8988T (cell line): ENCODE measurements around the gene WASHC2A.
"Not testable (repeated sequence)": the region's sequence is repeated elsewhere in the genome, so short reads cannot be mapped to it uniquely, and the experiment has no call there.

ENCODE experiments used
- DNase-seq: peaks from one replicate; pipeline ENCODE4 v3.0.0; 2011

WASHC2A gene

DNA sequence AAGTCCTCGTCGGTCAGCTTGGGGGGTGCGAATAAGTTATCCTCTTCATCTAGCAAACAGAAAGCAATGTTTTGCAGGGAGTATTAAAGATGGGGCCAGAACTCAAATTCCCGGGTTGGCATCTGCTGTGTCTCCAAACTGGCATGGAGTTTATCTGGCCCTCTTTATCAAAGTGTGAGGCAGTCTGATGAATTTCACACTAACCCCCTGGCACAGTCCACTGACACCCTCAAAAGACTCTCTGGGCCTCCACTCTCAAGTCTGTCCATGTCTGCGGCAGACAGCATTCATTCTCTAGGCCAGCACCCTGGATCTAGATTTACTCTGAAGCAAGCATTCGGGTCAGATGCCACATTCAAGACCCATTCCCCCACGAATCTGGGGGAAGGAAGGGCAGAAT lies 6.2 kb upstream of the WASHC2A start:
- not testable (repeated sequence) for DNase-seq

DNA sequence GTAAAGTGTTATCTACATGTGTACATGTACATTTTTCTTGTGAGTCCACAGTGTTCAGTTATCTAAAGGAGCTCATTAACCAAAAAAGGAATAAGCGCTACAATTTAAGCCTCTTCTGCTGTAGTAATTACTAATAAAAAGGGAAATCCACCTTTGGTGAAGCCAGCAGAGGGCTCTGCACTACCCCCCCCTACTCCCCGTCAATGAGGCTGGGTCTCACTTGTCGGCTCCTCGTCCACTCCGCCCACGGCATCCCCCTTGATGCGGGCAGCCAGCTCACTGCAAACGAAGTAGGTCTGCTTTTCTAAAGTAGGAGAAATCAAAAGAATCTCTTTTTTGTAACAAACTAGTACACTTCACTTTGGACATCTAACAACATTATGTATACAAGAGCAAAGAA lies 4.7 kb upstream of the WASHC2A start:
- no peak for DNase-seq

DNA sequence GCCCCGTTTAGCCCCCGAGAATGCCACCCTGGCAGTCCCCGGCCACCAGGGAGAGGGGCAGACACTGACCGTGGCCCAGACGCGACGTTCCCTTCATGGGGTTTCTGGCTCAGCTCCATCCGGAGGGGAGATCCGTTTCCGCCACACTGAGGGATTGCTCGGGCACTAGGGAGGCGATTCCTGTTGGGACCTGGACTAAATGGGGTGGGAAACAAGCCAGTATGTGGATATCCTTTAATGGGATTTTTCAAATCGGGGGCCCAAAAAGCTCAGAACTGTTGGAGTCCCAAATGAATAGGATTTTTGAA lies 552 bp downstream of the WASHC2A start:
- DNase-seq, result not testable (repeated sequence)

DNA sequence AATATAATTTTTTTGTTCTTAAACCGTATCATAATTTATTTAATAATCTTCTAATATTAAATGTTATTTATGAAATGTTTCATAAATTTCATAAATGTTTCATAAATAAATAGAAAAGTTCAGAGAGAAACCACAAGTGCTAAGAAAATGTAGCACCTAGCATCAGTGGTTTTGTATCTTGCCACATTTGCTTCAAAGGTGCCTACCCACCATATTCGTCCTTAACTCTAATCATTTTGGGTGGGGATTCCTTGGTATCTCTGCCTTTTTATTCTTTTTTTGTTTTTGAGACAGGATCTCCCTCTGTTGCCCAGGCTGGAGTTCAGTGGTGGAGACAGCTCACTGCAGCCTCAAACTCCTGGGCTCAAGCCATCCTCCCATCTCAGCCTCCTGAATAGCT lies 7.4 kb downstream of the WASHC2A start:
- not testable (repeated sequence) for DNase-seq

DNA sequence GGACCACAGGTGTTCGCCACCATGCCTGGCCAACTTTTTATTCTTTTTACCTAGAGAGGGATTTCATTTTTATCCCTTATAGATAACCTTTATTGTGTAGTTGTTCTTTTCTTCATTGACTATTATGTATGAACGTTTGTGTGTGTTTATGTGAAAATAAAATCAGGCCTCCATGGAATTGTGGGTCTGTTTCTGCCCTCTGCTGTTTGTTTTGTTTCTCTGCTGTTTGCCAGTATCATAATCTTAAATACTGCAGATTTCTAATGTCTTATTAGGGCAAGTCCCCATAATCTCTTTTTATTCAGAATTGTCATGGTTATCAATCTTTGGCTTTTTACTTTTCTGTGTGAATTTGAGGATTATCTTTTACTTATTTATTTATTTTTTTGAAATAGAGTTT lies 7.8 kb downstream of the WASHC2A start:
- not testable (repeated sequence) for DNase-seq

DNA sequence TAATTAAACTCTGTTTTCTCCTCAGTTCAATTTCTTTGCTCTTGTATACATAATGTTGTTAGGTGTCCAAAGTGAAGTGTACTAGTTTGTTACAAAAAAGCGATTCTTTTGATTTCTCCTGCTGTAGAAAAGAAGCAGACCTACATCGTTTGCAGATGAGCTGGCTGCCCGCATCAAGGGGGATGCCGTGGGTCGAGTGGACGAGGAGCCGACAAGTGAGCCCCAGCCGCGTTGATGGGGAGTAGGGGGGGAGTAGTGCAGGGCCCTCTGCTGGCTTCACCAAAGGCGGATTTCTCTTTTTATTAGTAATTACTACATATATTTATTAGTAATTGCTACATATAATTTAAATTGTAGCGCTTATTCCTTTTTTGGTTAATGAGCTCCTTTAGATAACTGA lies 23.6 kb downstream of the WASHC2A start:
- not testable (repeated sequence) for DNase-seq

DNA sequence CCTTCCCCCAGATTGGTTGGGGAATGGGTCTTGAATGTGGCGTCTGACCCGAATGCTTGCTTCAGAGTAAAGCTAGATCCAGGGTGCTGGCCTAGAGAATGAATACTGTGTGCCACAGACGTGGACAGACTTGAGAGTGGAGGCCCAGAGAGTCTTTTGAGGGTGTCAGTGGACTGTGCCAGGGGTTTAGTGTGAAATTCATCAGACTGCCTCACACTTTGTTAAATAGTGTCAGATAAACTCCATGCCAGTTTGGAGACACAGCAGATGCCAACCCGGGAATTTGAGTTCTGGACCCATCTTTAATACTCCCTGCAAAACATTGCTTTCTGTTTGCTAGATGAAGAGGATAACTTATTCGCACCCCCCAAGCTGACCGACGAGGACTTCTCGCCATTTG lies 25.2 kb downstream of the WASHC2A start:
- DNase-seq, result not testable (repeated sequence)

DNA sequence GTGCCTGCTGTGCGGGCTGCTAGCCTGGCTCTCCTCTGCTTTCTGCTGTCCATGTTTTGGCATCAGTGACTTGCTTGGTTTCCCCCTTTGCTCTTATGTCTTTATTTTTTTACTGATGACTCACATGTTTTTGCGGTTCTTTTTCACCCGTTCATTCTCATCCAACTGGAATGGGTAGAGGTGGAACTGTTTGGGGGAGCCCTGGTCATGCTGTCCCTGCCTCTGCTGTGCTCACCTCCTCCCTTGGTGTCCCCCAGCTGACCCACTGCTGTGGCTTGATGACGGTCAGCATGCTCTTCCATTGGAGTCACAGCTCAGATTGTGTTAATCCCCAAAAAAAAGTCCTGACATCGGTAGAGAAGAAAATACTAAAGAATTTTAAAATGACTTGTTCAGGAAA lies 26.9 kb downstream of the WASHC2A start:
- DNase-seq, result not testable (repeated sequence)

DNA sequence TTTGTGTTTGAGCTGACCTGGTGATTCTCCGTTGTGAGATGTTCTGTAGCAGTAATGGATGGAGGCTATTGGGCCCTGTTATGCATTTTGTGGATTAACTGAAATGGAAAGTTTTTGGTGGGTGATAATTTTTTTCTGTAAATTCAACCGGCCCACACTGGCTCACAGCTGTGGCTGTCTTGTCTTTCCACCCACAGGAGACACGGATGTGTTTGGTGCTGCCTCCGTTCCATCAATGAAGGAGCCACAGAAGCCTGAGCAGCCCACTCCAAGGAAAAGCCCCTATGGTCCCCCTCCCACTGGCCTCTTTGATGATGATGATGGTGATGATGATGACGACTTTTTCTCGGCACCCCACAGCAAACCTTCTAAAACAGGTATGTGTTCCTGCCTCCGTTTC lies 27.6 kb downstream of the WASHC2A start:
- DNase-seq, result not testable (repeated sequence)

DNA sequence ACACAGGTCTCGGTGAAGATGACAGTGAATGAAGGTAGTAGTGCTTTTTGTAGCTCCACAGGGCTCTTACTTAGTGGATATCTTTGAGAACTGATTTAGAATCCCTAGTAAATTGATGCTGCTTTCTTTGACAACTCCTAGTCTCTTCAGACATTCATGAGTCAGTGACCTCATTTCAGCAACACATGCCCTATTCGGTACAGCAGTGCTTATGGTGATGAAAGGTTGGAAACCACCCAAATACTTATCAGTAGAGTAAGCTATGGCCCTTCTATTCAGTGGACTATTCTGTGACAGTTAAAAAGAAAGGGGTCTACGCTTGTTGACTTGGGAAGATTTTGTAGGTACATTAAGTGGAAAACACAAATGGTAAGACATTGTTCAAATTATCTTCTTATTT lies 29.0 kb downstream of the WASHC2A start:
- DNase-seq, result not testable (repeated sequence)

DNA sequence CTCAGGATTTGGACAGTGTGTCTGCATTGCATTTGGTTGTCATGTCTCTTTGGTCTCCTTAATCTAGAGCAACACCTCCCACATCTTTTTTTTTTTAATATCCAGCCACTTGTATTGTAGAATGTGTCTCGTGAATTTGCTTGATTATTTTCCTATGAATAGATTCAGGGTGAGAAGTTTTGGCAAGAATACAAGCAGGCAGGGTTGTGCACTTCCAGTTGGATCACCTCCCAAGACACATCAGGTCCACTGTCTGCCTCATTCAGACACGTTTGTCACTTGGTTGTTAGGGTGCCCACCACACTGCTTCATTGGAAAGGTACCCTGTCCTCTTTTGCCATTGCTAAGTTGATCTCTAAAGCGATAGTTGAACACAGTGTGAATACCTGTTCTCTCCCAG lies 30.9 kb downstream of the WASHC2A start:
- DNase-seq, result not testable (repeated sequence)

DNA sequence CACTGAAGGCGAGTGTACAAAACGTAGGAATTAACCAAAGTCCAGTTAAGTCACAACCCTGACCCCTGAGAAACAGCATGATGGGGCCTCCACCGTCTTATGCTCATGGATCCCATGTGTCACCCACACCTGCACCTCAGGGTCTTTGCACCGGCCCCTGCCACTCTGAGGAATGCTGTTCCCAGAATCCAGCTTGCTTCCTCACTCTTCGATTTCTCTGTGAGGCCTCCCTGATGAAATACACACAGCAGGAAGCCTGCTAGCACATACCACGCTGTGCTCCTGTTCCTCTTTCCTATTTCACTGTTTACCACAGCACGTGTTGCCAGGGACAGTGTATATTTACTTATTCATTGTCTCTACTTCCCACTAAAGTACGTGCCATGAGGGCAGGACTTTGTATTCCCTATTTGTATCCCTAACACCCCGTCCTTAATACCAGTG lies 33.4 kb downstream of the WASHC2A start:
- DNase-seq, result not testable (repeated sequence)

DNA sequence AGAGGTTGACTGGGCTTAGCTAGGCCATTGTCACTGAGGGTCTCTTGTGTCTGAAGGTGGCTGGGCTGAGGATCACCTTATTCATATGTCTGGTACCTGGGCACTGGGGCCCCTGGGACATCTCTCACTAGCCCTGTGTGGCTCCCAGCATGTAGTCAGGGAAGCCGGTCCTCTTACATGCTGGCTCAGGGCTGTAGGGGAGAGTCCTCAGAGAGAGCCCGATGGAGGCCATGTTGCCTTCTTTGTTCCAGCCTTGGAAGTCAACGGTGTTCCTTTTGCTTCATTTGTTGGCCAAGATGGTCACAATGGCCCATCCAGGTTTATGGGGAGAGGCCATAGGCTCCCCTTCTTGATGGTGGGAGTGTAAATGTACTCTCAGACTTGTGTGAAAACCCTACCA lies 34.0 kb downstream of the WASHC2A start:
- DNase-seq, result not testable (repeated sequence)

DNA sequence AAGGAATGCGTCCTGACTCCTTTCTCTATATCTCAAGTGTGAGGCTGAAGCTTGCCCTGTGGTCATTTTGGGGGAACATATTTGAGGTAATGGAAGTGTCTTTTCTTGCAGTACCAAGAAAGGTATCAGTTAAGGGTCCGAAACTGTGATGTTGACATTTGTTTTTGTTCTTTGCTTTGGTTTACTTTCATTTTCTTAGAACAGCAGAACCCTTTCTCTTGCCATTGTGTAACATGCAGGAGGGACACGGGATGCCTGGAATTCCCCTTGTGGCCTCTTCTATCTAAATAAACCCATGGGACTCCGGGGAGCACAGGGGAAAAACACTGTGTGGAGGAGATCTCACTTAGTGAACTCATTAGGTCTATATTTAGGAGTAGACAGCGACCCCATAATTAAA lies 34.5 kb downstream of the WASHC2A start:
- not testable (repeated sequence) for DNase-seq

DNA sequence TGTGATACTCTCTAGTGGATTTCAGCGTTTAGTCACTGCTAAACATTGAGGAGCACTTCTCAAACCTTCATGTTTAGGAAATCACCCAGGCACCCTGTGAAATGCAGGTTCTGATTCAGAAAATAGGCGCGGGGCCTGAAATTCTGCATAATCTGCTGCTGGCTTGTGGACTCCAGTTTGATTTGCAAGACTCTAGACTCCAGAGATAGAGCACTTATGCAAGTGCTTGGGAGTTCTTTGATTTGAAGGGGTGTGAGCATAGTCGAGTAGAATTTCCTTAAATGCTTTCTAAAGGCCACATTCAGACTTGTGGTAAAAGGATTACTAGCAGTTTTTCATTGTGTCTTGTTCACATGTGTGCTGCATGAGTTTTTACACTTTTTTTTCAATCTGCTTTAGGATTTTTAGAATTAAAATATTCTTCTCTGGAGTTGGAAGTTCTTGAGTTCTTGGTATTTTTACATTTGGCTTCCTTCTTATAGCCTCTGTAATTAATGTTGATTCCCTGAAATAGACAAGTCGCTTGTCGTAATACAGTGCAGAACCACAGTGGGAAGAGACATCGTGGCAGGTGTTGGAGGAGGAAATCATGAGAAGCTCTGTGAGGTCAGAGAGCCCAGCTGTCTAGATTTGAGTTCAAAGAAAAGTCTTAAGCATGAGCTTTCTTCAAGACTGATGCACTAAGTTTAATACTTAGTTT lies 41.4 kb downstream of the WASHC2A start:
- DNase-seq, result not testable (repeated sequence)

DNA sequence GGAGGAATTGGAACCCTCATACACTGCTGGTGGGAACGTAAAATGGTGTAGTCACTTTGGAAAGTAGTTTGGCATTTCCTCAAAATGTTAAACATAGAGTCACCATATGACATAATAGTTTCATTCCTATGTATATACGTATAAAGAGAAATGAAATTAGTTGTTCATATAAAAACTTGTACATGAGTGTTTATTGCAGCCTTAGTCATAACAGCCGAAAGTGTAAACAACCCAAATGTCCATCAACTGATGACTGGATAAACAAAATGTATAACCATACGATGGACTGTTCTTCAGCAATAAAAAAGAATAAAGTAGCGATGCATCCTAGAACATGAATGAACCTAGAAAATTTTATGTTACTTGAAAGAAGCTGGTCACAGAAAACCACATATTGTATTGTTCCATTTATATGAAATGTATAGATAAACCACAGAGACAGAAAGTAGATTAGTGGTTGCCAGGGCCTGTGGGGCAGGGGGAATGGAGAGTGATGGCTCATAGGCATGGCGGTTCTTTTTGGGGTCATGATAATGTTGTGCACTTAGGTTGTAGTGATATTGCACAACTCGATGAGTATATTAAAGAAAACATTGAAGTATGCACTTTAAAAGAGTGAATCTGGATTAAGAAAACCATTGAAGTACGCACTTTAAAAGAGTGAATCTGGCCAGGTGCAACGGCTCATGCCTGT lies 44.8 kb downstream of the WASHC2A start:
- DNase-seq, result not testable (repeated sequence)

DNA sequence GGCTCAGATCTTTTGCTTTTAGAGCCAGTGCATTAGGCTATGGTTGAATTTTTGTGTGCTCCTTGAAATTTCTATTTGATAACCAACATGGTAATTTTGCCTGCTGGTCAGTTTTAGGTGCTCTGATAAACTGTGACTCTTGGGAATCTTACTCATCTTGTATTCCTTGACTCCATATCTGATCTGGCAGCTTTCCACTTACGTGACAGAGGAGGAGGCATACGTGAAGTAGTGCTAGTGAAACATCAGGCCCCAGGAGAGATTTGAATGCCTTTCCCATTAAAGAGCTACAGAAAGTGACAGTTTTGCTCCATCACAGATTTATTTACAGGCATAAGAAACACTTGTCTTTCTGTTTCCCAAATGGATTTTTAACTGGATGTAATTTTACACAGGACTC lies 59.0 kb downstream of the WASHC2A start:
- DNase-seq, result not testable (repeated sequence)

DNA sequence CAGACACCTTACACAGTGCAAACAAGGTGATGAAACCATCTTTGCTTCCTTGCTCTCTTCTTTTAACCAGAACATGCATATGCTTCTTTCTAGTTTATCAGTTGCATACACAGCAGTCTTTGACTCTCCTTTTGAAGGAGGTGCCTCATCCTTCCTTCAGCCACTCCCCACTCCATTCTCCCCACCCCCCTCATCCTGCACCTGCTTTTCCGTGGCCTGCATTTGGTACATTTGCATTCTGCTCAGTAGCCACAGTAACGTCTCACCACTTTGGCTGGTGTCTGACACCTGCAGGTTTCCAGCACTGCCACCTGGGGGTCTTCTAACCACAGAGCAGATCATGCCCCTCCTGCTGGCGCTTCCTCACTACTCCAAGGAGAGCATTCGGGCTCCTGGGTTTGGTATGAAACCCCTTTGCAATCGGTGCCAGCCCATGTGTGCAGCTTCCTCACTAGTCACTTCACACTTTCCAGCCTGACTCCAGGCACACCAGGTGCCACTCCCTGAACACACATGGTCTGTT lies 60.1 kb downstream of the WASHC2A start:
- not testable (repeated sequence) for DNase-seq

DNA sequence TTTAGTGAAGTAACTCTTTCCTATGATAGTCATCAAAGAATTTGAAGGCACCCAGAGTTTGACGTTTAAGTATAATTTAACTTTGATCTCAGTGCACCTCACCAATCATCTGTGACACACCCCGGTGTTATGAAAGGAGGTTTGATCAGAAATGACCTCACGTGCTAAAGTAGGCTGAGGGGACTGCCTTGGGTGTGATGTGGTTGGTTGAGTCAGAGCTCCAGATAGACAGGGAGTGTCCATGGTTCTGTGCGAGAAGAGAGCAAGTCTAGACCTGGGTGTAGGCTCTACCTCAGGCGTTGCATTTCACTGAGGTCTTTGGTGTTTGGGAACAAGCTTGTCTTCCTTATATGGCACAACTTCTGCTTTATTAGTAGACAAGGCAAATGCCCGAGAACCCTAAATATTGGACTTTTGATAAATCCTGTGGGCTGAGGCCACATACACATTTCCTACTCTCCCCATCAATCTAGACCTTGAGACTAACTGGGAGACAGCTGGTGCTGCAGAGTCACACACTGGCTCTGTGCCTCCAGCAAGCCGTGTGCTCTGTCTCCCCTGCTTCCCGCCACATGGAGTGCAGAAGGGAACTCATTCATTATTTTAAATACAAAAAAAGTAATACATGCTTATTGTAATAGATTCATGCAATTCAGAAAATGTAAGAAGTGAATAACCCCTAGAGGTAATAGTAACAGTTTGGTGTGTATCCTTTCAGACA lies 63.7 kb downstream of the WASHC2A start:
- not testable (repeated sequence) for DNase-seq

DNA sequence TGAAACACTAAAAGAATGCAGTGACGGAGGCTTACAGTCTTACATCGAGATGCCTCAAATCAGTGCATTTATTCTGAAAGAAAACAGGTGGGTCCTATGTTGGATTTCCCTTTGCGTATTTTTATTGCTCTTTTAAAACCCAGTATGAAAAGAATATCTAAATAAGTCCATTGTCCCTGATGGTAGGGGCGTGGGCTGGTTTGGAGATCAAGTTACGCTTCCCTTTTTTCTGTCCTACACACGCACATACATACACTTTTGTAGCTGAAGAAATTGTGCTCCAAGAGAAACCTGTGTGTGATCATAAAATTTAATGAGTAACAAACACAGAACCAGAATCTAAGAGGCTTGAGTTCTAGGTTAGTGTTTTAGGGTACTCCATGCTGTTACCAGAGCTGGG lies 64.6 kb downstream of the WASHC2A start:
- not testable (repeated sequence) for DNase-seq

DNA sequence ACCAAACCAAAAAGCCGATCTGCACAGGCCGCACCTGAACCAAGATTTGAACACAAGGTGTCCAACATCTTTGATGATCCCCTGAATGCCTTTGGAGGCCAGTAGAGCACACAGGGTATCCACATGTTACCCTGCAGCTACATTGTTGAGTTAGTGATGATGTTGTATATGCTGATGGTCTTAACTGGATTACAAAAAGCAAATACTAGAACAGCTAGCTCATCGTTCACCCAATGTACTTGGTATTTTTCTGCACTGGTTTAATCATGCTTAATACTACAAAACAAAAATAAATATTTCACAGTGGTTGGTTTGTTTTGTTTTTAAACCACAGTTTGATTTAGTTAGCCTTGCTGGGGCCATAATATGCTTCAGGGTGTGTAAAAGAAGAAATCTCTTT lies 65.1 kb downstream of the WASHC2A start:
- DNase-seq, result not testable (repeated sequence)

DNA sequence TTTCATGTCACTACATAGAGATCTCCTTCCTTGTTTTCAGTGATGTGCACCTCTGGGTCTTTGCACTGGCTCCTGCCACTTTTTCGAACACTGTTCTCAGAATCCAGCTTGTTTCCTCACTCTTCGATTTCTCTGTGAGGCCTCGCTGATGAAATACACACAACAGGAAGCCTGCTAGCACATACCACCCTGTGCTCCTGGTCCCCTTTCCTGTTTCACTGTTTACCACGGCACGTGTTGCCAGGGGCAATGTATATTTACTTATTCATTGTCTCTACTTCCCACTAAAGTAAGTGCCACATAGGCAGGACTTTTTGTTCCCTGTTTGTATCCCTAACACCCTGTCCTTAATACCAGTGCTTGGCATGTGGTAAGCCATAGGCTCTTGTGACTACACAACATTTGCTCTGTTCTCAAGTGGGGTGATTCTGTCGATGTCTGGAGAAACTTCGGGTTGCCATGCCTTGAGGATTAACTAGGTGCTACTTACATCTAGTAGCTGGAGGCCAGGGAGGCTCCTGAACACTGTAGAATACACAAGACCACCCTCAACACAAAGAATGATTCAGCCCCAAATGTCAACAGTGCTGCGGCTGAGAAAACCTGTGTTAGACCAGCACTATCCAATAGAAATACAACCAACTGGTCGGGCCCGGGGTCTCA lies 75.9 kb downstream of the WASHC2A start:
- DNase-seq, result not testable (repeated sequence)

DNA sequence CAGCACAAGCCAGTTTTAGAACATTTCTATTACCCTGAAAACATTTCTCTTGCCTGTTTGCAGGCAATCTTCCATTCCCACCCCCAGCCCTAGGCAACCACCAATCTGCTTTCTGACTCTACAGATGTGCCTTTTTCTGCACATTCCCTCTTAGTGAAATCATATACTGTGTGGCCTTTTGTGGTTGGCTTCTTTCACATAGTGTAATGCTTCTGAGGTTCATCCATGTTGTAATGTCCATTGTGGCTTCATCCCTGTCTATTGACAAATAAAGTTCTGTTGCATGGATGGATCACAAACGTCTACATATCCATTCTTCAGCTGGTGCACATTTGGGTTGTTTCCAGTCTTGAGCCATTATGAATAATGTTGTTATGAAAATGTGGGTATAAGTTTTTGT lies 77.8 kb downstream of the WASHC2A start:
- DNase-seq, result not testable (repeated sequence)
